ENCODE measurements around the gene HIGD2A.
A peak's percentile ranks its signal among the peaks of the same experiment; 100 is the strongest.
"Not testable (repeated sequence)": the region's sequence is repeated elsewhere in the genome, so short reads cannot be mapped to it uniquely, and the experiment has no call there.

The HIGD2A gene

GRCh38 chr5:176396330-176396729 is 7.8 kb downstream of the HIGD2A start:
- DNase-seq = no peak

GRCh38 chr5:176397736-176398420 is 9.3 kb downstream of the HIGD2A start:
- no peak for DNase-seq

GRCh38 chr5:176400382-176401156 is 12.0 kb downstream of the HIGD2A start:
- no peak for DNase-seq

- DNase-seq = no peak
These were observed 13.0 kb downstream of the HIGD2A start for GRCh38 chr5:176401281-176402205.

GRCh38 chr5:176405656-176406435 is 17.3 kb downstream of the HIGD2A start:
- DNase-seq = no peak

- no peak for DNase-seq
These were observed 18.0 kb downstream of the HIGD2A start for GRCh38 chr5:176406436-176407052.

- no peak for DNase-seq
These were observed 19.1 kb downstream of the HIGD2A start for GRCh38 chr5:176407456-176408251.

- not testable (repeated sequence) for DNase-seq
These were observed 19.7 kb downstream of the HIGD2A start for GRCh38 chr5:176408252-176408573.

GRCh38 chr5:176408590-176408989 is 20.0 kb downstream of the HIGD2A start:
- no peak for DNase-seq

GRCh38 chr5:176409765-176410164 is 21.2 kb downstream of the HIGD2A start:
- DNase-seq = no peak

- DNase-seq = no peak
These were observed 22.1 kb downstream of the HIGD2A start for GRCh38 chr5:176410486-176411180.

- no peak for DNase-seq
These were observed 24.1 kb downstream of the HIGD2A start for GRCh38 chr5:176412517-176413254.

GRCh38 chr5:176413255-176413565 is 24.7 kb downstream of the HIGD2A start:
- no peak for DNase-seq

GRCh38 chr5:176413709-176414191 is 25.2 kb downstream of the HIGD2A start:
- DNase-seq = no peak

- DNase-seq = no peak
These were observed 26.2 kb downstream of the HIGD2A start for GRCh38 chr5:176414704-176415103.

GRCh38 chr5:176415240-176415951 is 26.8 kb downstream of the HIGD2A start:
- peak in 3 of 4 experiments; percentile 18 to 34 (median 28) for DNase-seq

GRCh38 chr5:176415952-176416924 is 27.7 kb downstream of the HIGD2A start, which contains the start of gene CLTB:
CLTB (minus strand) TSS chr5:176416539; CDS start chr5:176416363, 176 bp downstream.
- peak; percentile 92 to 98 (median 96) for DNase-seq

GRCh38 chr5:176416965-176417364 is 28.4 kb downstream of the HIGD2A start:
- no peak for DNase-seq
